Hair follicular keratinocyte (primary cell): ENCODE data around the gene LRRC18. TPM values are rescaled to one million over a fixed set of nuclear protein-coding genes. Genes with fewer than 3 reads are reported as not detected.

Experiments used
- total RNA-seq: library from RNA; depleted of rRNA; stranded (reverse); fragments of >200 nt; gene quantifications from 2 replicates; pipeline ENCODE4 v1.2.3, GENCODE V29; 2015

Gene LRRC18
- not detected in 2 replicates for total RNA-seq

GRCh38 chr10:48939790-48940325, at the start of gene LRRC18:
TSS of gene LRRC18 (minus strand) at chr10:48939840. CDS start at chr10:48914155, 25,685 bp downstream.

Other genes with a start within 250 kb of the LRRC18 start
- gene VSTM4, start 175.7 kb upstream of the LRRC18 start, total RNA-seq = 0.11 TPM in 1 of 2 replicates, not detected in the other
- gene FAM170B, start 194.2 kb upstream of the LRRC18 start, total RNA-seq = not detected in 2 replicates
- not detected in 2 replicates for gene TMEM273, start 248.6 kb upstream of the LRRC18 start, total RNA-seq